HepG2 (cell line): ENCODE measurements around the gene CCNYL1. TPM values are rescaled to one million over a fixed set of nuclear protein-coding genes. Genes with fewer than 3 reads are reported as not detected.

Experiments used
- ATAC-seq: fragments of 200-7000 bp; cut with Tn5 transposase; 3 replicates; pipeline ENCODE4 v1.9.1; 2020; ENCODE audit warnings: mild to moderate bottlenecking, moderate library complexity
- BruUV-seq: library from RNA; stranded (reverse); fragments of 400-500 nt; replicated peaks from 2 replicates; lab custom pipeline; 2021; lab: Mats Ljungman, UMichigan
- CTCF ChIA-PET: fragments of 300-600 bp; formaldehyde crosslinking; extraction: SDS; loops from one replicate; lab custom pipeline; 2021; ENCODE audit warnings: low total read pairs, inconsistent platforms, low intra/inter-chr PET ratio; lab: Yijun Ruan, JAX
- POLR2A ChIA-PET: fragments of 350-600 bp; sonication (Branson Sonifier 250); formaldehyde crosslinking; loops from one replicate; lab custom pipeline; 2020; ENCODE audit warnings: antibody characterized with exemption, inconsistent platforms; lab: Yijun Ruan, JAX
- DNase-seq: peaks from one replicate; pipeline ENCODE4 v3.0.0-alpha.2; 2015; ENCODE audit warnings: low spot score
- FAIRE-seq: peaks from 3 replicates; lab custom pipeline; 2011; peaks lifted over from hg19 to GRCh38; lab: Jason Lieb, UNC
- H2AFZ ChIP-seq: one replicate; pipeline ENCODE4 v1.6.1; 2011; ENCODE audit warnings: low read length, inconsistent platforms
- H3K27ac ChIP-seq: fragments of 300-600 bp; 3 replicates; pipeline ENCODE4 v1.8.0; 2011; ENCODE audit warnings: mixed run types, mild to moderate bottlenecking, mixed read lengths, low read length, inconsistent platforms; ENCODE audit not compliant: insufficient read depth; ENCODE audit errors: extremely low read length
- H3K27me3 ChIP-seq, 2 experiments: fragments of 200-600 bp in 1 of 2; 2 replicates in 1 of 2; 3 replicates in 1 of 2; pipeline versions ENCODE4 v1.6.0 to v1.8.0; 2011; ENCODE audit warnings: low read length in 2 of 2, mild to moderate bottlenecking in 2 of 2, moderate library complexity in 2 of 2, inconsistent platforms in 1 of 2; ENCODE audit not compliant: insufficient read depth in 2 of 2, control insufficient read depth in 1 of 2
- H3K36me3 ChIP-seq, 2 experiments: fragments of 200-600 bp in 1 of 2; replicated peaks in 1 of 2; 2 replicates in 1 of 2; 3 replicates in 1 of 2; pipeline versions ENCODE4 v1.5.1 to v1.8.0; 2011; ENCODE audit warnings: low read length in 2 of 2, inconsistent platforms in 1 of 2; ENCODE audit not compliant: insufficient read depth in 2 of 2, control insufficient read depth in 1 of 2
- H3K4me1 ChIP-seq: 2 replicates; pipeline ENCODE4 v1.5.1; 2012; ENCODE audit warnings: low read length, inconsistent platforms; ENCODE audit not compliant: insufficient read depth
- H3K4me2 ChIP-seq: 2 replicates; pipeline ENCODE4 v1.6.0; 2011; ENCODE audit warnings: low read depth, low read length, inconsistent platforms
- H3K4me3 ChIP-seq, 3 experiments: fragments of 200-600 bp in 1 of 3; sonication (generic), shearing (Covaris generic) in 1 of 3; replicated peaks in 1 of 3; 2 replicates each; pipeline ENCODE4 v1.5.1; 2011 to 2016; ENCODE audit warnings: low read length in 3 of 3, inconsistent platforms in 2 of 3, low read depth in 2 of 3, mild to moderate bottlenecking in 2 of 3, control low read depth in 1 of 3, mixed read lengths in 1 of 3; ENCODE audit not compliant: insufficient read depth in 1 of 3
- H3K79me2 ChIP-seq: one replicate; pipeline ENCODE4 v1.6.1; 2011; ENCODE audit warnings: low read length, inconsistent platforms; ENCODE audit not compliant: insufficient read depth
- H3K9ac ChIP-seq: 2 replicates; pipeline ENCODE4 v1.6.0; 2011; ENCODE audit warnings: mild to moderate bottlenecking, low read depth, low read length, inconsistent platforms; ENCODE audit not compliant: insufficient read depth
- H3K9me3 ChIP-seq: 2 replicates; pipeline ENCODE4 v1.5.1; 2012; ENCODE audit warnings: mild to moderate bottlenecking, low read length
- H4K20me1 ChIP-seq: 2 replicates; pipeline ENCODE4 v1.6.0; 2011; ENCODE audit warnings: inconsistent platforms, mild to moderate bottlenecking, low read length, moderate library complexity; ENCODE audit not compliant: insufficient read depth
- ATF5 ChIP-seq: sonication (generic); formaldehyde crosslinking; IDR thresholded peaks from 2 replicates; pipeline ENCODE4 v1.4.0; 2020; ENCODE audit warnings: mild to moderate bottlenecking, low read depth, missing genetic modification reagents
- HNF1B ChIP-seq: sonication (generic); formaldehyde crosslinking; IDR thresholded peaks from 2 replicates; pipeline ENCODE4 v1.5.1; 2020; ENCODE audit warnings: mild to moderate bottlenecking, moderate library complexity, missing genetic modification reagents
- IRF1 ChIP-seq: sonication (generic); formaldehyde crosslinking; IDR thresholded peaks from 2 replicates; pipeline ENCODE4 v1.4.0; 2020; ENCODE audit warnings: low read depth, mild to moderate bottlenecking, missing genetic modification reagents
- JARID2 ChIP-seq: sonication (generic); formaldehyde crosslinking; IDR thresholded peaks from 2 replicates; pipeline ENCODE4 v1.8.1; 2023; ENCODE audit warnings: missing genetic modification reagents, inconsistent platforms; ENCODE audit not compliant: insufficient replicate concordance
- MIXL1 ChIP-seq: IDR thresholded peaks from 2 replicates; pipeline ENCODE4 v1.6.1; 2016
- TRIM24 ChIP-seq: sonication (generic); formaldehyde crosslinking; IDR thresholded peaks from 2 replicates; pipeline ENCODE4 v1.8.0; 2022; ENCODE audit warnings: mild to moderate bottlenecking, missing genetic modification reagents
- ZBTB42 ChIP-seq: sonication (generic); formaldehyde crosslinking; IDR thresholded peaks from 2 replicates; pipeline ENCODE4 v1.5.0; 2020; ENCODE audit warnings: mild to moderate bottlenecking, missing genetic modification reagents
- ZKSCAN5 ChIP-seq: sonication (generic); formaldehyde crosslinking; IDR thresholded peaks from 2 replicates; pipeline ENCODE4 v1.5.1; 2020; ENCODE audit warnings: mild to moderate bottlenecking, missing genetic modification reagents
- ZNF333 ChIP-seq: sonication (generic); formaldehyde crosslinking; IDR thresholded peaks from 2 replicates; pipeline ENCODE4 v1.4.0; 2020; ENCODE audit warnings: mild to moderate bottlenecking, missing genetic modification reagents, borderline replicate concordance
- ZNF577 ChIP-seq: sonication (generic); formaldehyde crosslinking; IDR thresholded peaks from 2 replicates; pipeline ENCODE4 v1.4.0; 2020; ENCODE audit warnings: mild to moderate bottlenecking, low read depth, missing genetic modification reagents, borderline replicate concordance
- WGBS: methylation state at CpG from one replicate; pipeline ENCODE4 v1.1.6; 2017; ENCODE audit warnings: low lambda C conversion rate; 5-methylcytosine and 5-hydroxymethylcytosine counted together
- in situ Hi-C: cut with HindIII; loops from 2 replicates; pipeline ENCODE4 v1.10.0; 2017; ENCODE audit warnings: low pct_unique_long_range_greater_than_20kb; ENCODE audit not compliant: extremely low pct_ligation_motif_present
- intact Hi-C: fragments of 100-400 bp; cut with micrococcal nuclease; formaldehyde crosslinking; loops from one replicate; pipeline ENCODE4 v1.10.0; 2022; ENCODE audit not compliant: unreplicated experiment
- polyA plus RNA-seq, 8 experiments: library from polyadenylated mRNA; depleted of rRNA in 3 of 8; stranded (reverse) in 7 of 8; unstranded in 1 of 8; fragments of >200 nt; fragmentation: Illumina TruSeq in 4 of 8; extraction: Trizol in 4 of 8; gene quantifications; 2 replicates each; pipeline versions ENCODE4 v1.2.1 to v1.2.3, GENCODE V29; 2011 to 2016; ENCODE audit warnings: low read depth in 4 of 8, missing spikeins in 1 of 8, mixed read lengths in 1 of 8; ENCODE audit not compliant: insufficient read depth in 1 of 8
- total RNA-seq, 5 experiments: library from RNA; depleted of rRNA; stranded (reverse); fragments of >200 nt; fragmentation: Illumina TruSeq; extraction: Trizol; gene quantifications; 2 replicates each; pipeline ENCODE4 v1.2.3, GENCODE V29; 2016; ENCODE audit warnings: low read depth in 1 of 5
- TF ChIP-seq, protein P1 (sequence below): IDR thresholded peaks from 2 replicates; pipeline ENCODE4 v1.4.0; 2020; ENCODE audit warnings: mild to moderate bottlenecking, missing genetic modification reagents
- TF ChIP-seq, protein P2 (sequence below): sonication (generic); formaldehyde crosslinking; conservative IDR thresholded peaks from 2 replicates; pipeline ENCODE4 v1.4.0; 2020; ENCODE audit warnings: mild to moderate bottlenecking, missing genetic modification reagents, moderate library complexity
- TF ChIP-seq, protein P3 (sequence below): sonication (generic); formaldehyde crosslinking; IDR thresholded peaks from 2 replicates; pipeline ENCODE4 v1.4.0; 2020; ENCODE audit warnings: missing genetic modification reagents; ENCODE audit errors: not compliant biosample characterization

The CCNYL1 gene
- total and polyA plus RNA-seq, 2 of the 13 experiments (the other 11 are each of a cell fraction or from before 2014, with no cell fraction given): 12.5 to 16.2 TPM

DNA sequence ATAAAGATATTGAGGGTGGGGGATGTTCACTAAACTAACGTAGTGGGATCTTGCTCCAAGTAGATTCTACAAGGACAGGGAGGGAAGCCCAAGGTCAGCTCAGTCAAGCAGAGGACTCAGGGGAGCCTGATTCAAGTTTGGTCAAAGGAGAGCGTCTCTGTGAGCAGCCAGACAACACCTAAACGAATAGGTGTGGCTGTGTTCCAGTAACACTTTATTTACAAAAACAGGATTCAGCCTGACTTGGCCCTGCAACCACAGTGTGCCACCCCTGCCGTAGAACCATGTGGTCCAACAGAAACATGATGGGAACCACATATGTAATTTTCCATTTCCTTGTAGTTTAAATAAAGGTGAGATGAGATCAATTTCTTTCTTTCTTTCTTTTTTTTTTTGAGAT, 76.4 kb downstream of the CCNYL1 start:
- Histone ChIP-seq H3K9ac (no peak overlapping the region), H3K4me3 (no peak overlapping the region), H3K27me3 (no peaks in the 10 kb centered on the region), H3K4me1 (peaks cover 78% of the 10 kb centered on the region), H2AFZ (no peak overlapping the region), H3K79me2 (no peaks in the 10 kb centered on the region), H3K4me2 (no peak overlapping the region), H4K20me1 (no peaks in the 10 kb centered on the region), H3K27ac (no peak overlapping the region), H3K9me3 (no peaks in the 10 kb centered on the region), H3K36me3 (no peaks in the 10 kb centered on the region)
- POLR2A ChIA-PET: interaction anchor here (0.9 kb wide), 1 partner anchor 9 kb away, joined by 3 read pairs; no protein-coding TSS in a partner anchor
- in situ Hi-C loops (no loop called here), intact Hi-C loops (no loop called here)
- no TSS peak for BruUV-seq
- no peak for FAIRE-seq
- 91% methylated on average over 4 of the region's 4 CpGs for WGBS
- no peak for DNase-seq
- CTCF ChIA-PET: no interaction called here
- ATAC-seq: no peak
- TF ChIP-seq HNF1B (CRISPR knock-in tag) (no peak), ATF5 (no peak), MIXL1 (CRISPR knock-in tag) (no peak), TRIM24 (CRISPR knock-in tag) (no peak), ZBTB42 (CRISPR knock-in tag) (no peak), IRF1 (CRISPR knock-in tag) (no peak), JARID2 (CRISPR knock-in tag) (no peak), ZKSCAN5 (no peak), ZNF333 (CRISPR knock-in tag) (no peak), ZNF577 (CRISPR knock-in tag) (no peak)
- TF ChIP-seq, protein P1, sequence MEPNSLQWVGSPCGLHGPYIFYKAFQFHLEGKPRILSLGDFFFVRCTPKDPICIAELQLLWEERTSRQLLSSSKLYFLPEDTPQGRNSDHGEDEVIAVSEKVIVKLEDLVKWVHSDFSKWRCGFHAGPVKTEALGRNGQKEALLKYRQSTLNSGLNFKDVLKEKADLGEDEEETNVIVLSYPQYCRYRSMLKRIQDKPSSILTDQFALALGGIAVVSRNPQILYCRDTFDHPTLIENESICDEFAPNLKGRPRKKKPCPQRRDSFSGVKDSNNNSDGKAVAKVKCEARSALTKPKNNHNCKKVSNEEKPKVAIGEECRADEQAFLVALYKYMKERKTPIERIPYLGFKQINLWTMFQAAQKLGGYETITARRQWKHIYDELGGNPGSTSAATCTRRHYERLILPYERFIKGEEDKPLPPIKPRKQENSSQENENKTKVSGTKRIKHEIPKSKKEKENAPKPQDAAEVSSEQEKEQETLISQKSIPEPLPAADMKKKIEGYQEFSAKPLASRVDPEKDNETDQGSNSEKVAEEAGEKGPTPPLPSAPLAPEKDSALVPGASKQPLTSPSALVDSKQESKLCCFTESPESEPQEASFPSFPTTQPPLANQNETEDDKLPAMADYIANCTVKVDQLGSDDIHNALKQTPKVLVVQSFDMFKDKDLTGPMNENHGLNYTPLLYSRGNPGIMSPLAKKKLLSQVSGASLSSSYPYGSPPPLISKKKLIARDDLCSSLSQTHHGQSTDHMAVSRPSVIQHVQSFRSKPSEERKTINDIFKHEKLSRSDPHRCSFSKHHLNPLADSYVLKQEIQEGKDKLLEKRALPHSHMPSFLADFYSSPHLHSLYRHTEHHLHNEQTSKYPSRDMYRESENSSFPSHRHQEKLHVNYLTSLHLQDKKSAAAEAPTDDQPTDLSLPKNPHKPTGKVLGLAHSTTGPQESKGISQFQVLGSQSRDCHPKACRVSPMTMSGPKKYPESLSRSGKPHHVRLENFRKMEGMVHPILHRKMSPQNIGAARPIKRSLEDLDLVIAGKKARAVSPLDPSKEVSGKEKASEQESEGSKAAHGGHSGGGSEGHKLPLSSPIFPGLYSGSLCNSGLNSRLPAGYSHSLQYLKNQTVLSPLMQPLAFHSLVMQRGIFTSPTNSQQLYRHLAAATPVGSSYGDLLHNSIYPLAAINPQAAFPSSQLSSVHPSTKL (CRISPR knock-in tag): no peak
- TF ChIP-seq, protein P2, sequence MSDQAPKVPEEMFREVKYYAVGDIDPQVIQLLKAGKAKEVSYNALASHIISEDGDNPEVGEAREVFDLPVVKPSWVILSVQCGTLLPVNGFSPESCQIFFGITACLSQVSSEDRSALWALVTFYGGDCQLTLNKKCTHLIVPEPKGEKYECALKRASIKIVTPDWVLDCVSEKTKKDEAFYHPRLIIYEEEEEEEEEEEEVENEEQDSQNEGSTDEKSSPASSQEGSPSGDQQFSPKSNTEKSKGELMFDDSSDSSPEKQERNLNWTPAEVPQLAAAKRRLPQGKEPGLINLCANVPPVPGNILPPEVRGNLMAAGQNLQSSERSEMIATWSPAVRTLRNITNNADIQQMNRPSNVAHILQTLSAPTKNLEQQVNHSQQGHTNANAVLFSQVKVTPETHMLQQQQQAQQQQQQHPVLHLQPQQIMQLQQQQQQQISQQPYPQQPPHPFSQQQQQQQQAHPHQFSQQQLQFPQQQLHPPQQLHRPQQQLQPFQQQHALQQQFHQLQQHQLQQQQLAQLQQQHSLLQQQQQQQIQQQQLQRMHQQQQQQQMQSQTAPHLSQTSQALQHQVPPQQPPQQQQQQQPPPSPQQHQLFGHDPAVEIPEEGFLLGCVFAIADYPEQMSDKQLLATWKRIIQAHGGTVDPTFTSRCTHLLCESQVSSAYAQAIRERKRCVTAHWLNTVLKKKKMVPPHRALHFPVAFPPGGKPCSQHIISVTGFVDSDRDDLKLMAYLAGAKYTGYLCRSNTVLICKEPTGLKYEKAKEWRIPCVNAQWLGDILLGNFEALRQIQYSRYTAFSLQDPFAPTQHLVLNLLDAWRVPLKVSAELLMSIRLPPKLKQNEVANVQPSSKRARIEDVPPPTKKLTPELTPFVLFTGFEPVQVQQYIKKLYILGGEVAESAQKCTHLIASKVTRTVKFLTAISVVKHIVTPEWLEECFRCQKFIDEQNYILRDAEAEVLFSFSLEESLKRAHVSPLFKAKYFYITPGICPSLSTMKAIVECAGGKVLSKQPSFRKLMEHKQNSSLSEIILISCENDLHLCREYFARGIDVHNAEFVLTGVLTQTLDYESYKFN (CRISPR knock-in tag): no peak
- TF ChIP-seq, protein P3, sequence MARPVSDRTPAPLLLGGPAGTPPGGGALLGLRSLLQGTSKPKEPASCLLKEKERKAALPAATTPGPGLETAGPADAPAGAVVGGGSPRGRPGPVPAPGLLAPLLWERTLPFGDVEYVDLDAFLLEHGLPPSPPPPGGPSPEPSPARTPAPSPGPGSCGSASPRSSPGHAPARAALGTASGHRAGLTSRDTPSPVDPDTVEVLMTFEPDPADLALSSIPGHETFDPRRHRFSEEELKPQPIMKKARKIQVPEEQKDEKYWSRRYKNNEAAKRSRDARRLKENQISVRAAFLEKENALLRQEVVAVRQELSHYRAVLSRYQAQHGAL: no peak
